ENCODE results near the gene DCP1A.

GRCh38 chr3:53260286-53260785, 87.0 kb downstream of the DCP1A start:
- TF ChIP-seq TEAD4 (IDR thresholded peaks at IDR 0.05) (no peak), USF1 (IDR thresholded peaks at IDR 0.05) (no peak), FOXM1 (IDR thresholded peaks at IDR 0.05; ENCODE audit: borderline replicate concordance, low read depth) (no peak), EGR1 (IDR thresholded peaks at IDR 0.05) (no peak), NFIC (IDR thresholded peaks at IDR 0.05) (no peak), EP300 (IDR thresholded peaks at IDR 0.05; ENCODE audit: borderline replicate concordance) (no peak), TAF1 (IDR thresholded peaks at IDR 0.05; ENCODE audit: low read depth) (no peak), YY1 (IDR thresholded peaks at IDR 0.05; ENCODE audit: low read depth) (no peak), CEBPB (IDR thresholded peaks at IDR 0.05) (no peak), RAD21 (IDR thresholded peaks at IDR 0.05; ENCODE audit: low read depth) (no peak), ZBTB7A (IDR thresholded peaks at IDR 0.05; ENCODE audit: low read depth) (no peak), REST (IDR thresholded peaks at IDR 0.05; ENCODE audit: low read depth) (no peak), CREB1 (IDR thresholded peaks at IDR 0.05; ENCODE audit: low read depth) (no peak)
- TF ChIP-seq, protein P1, sequence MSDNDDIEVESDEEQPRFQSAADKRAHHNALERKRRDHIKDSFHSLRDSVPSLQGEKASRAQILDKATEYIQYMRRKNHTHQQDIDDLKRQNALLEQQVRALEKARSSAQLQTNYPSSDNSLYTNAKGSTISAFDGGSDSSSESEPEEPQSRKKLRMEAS (IDR thresholded peaks at IDR 0.05) = no peak

Measured in Ishikawa (cell line).